Progenitor cell of endocrine pancreas (in vitro differentiated cells): Measurements from ENCODE around the gene TPH1. TPM values are rescaled to one million over a fixed set of nuclear protein-coding genes. Genes with fewer than 3 reads are reported as not detected.

Experiments used
- DNase-seq: peaks from one replicate; pipeline ENCODE4 v3.0.0; 2021; ENCODE audit warnings: low spot score; ENCODE audit not compliant: unreplicated experiment
- H3K27ac Mint-ChIP-seq: 2 replicates; pipeline ENCODE4 v1.8.0; 2021; ENCODE audit warnings: mild to moderate bottlenecking, moderate library complexity, mixed read lengths
- H3K27me3 Mint-ChIP-seq: 2 replicates; pipeline ENCODE4 v1.8.0; 2021; ENCODE audit warnings: mixed read lengths
- H3K36me3 Mint-ChIP-seq: 2 replicates; pipeline ENCODE4 v1.8.0; 2022; ENCODE audit warnings: mixed read lengths; ENCODE audit not compliant: insufficient read depth
- H3K4me1 Mint-ChIP-seq: 2 replicates; pipeline ENCODE4 v1.8.0; 2021; ENCODE audit warnings: low read depth, mixed read lengths
- H3K4me3 Mint-ChIP-seq: 2 replicates; pipeline ENCODE4 v1.8.0; 2021; ENCODE audit warnings: low read depth, mild to moderate bottlenecking, moderate library complexity, mixed read lengths
- H3K9me3 Mint-ChIP-seq: 2 replicates; pipeline ENCODE4 v1.8.0; 2021; ENCODE audit warnings: low read depth, mixed read lengths
- CTCF ChIP-seq: fragments of 200-600 bp; sonication (generic); IDR thresholded peaks from one replicate; pipeline ENCODE4 v1.5.0; 2021; ENCODE audit warnings: antibody characterized with exemption, mild to moderate bottlenecking; ENCODE audit not compliant: unreplicated experiment
- total RNA-seq: library from RNA; stranded (reverse); gene quantifications from 2 replicates; pipeline ENCODE4 v1.2.1, GENCODE V29; 2021

TPH1 gene
- total RNA-seq, 1 donor from 2014 or later: 0.50 TPM

- H3K27ac Mint-ChIP-seq: no peak overlapping the region
- TF ChIP-seq CTCF: no peak
- H3K4me1 Mint-ChIP-seq: no peaks in the 10 kb centered on the region
- peaks cover 16% of the 10 kb centered on the region for H3K27me3 Mint-ChIP-seq
- H3K36me3 Mint-ChIP-seq: no peaks in the 10 kb centered on the region
- no peak for DNase-seq
- H3K4me3 Mint-ChIP-seq: no peak overlapping the region
- no peaks in the 10 kb centered on the region for H3K9me3 Mint-ChIP-seq
Observed at GRCh38 chr11:18036456-18036855, 9.6 kb downstream of the TPH1 start.

DNA sequence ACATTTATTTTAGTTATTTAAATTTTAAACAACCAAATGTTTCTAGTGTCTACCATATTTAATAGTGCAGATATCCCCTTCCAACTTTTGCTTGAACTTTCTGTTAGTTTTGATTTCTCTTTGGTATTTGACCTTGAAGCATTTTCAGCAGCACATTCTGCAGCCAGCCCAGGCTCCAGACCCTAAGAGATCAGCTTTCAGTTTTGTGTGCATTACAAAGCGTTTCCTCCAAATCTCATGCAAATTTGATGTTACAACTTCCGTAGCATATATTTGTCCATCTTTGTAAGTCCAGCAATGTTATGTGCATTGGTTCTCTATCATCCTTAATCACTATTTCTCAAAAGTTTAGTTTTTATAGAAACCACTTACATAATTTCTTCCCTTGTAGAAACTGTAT is 18.6 kb downstream of the TPH1 start:
- TF ChIP-seq CTCF: no peak
- no peaks in the 10 kb centered on the region for H3K9me3 Mint-ChIP-seq
- peaks cover 6% of the 10 kb centered on the region for H3K4me1 Mint-ChIP-seq
- no peak for DNase-seq
- no peak overlapping the region for H3K4me3 Mint-ChIP-seq
- no peaks in the 10 kb centered on the region for H3K36me3 Mint-ChIP-seq
- H3K27ac Mint-ChIP-seq: no peak overlapping the region
- H3K27me3 Mint-ChIP-seq: peaks cover 9% of the 10 kb centered on the region

DNA sequence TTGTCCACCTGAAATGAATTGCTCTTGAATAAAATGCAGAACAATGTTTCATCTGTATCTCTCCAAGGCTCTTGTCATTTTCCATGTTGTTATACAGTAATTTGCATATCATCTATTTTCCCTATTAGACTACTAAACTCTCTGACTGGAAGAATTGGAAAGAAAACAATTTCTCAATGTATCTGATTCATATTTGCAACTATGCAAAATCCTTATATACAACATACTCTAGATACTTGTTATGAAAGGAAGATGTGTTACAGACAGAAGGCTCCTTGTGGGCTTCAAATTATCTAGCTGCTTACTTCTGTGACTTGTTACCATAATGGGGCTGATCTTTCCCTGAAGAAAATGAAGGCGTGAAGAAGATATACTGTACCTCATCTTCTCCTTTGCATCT is 23.6 kb downstream of the TPH1 start:
- no peak overlapping the region for H3K27ac Mint-ChIP-seq
- no peaks in the 10 kb centered on the region for H3K36me3 Mint-ChIP-seq
- no peaks in the 10 kb centered on the region for H3K9me3 Mint-ChIP-seq
- DNase-seq: no peak
- TF ChIP-seq CTCF: no peak
- H3K4me1 Mint-ChIP-seq: peaks cover 6% of the 10 kb centered on the region
- H3K4me3 Mint-ChIP-seq: no peak overlapping the region
- peaks cover 9% of the 10 kb centered on the region for H3K27me3 Mint-ChIP-seq

- Mint-ChIP-seq H3K4me1 (no peaks in the 10 kb centered on the region), H3K4me3 (no peak overlapping the region), H3K27ac (no peak overlapping the region), H3K36me3 (no peaks in the 10 kb centered on the region), H3K9me3 (no peaks in the 10 kb centered on the region), H3K27me3 (peaks cover 21% of the 10 kb centered on the region)
- TF ChIP-seq CTCF: no peak
- no peak for DNase-seq
Observed at GRCh38 chr11:18019650-18020049, 26.4 kb downstream of the TPH1 start.

- H3K27ac Mint-ChIP-seq: no peak overlapping the region
- no peak overlapping the region for H3K4me3 Mint-ChIP-seq
- no peaks in the 10 kb centered on the region for H3K9me3 Mint-ChIP-seq
- peaks cover 30% of the 10 kb centered on the region for H3K27me3 Mint-ChIP-seq
- TF ChIP-seq CTCF: no peak
- H3K36me3 Mint-ChIP-seq: no peaks in the 10 kb centered on the region
- no peak for DNase-seq
- H3K4me1 Mint-ChIP-seq: peaks cover 8% of the 10 kb centered on the region
Observed at GRCh38 chr11:18016789-18017188, 29.3 kb downstream of the TPH1 start.
